ENCODE measurements around the gene MRS2. TPM values are rescaled to one million over a fixed set of nuclear protein-coding genes. Genes with fewer than 3 reads are reported as not detected.

The MRS2 gene, protein sequence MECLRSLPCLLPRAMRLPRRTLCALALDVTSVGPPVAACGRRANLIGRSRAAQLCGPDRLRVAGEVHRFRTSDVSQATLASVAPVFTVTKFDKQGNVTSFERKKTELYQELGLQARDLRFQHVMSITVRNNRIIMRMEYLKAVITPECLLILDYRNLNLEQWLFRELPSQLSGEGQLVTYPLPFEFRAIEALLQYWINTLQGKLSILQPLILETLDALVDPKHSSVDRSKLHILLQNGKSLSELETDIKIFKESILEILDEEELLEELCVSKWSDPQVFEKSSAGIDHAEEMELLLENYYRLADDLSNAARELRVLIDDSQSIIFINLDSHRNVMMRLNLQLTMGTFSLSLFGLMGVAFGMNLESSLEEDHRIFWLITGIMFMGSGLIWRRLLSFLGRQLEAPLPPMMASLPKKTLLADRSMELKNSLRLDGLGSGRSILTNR
- 24.1 and 34.9 TPM in 2 replicates for total RNA-seq

GRCh38 chr6:24402697-24403500 lies at the start of gene MRS2:
Gene MRS2 (plus strand): TSS chr6:24402936. CDS start chr6:24403047, 111 bp downstream.

GRCh38 chr6:24357336-24358218 lies 45.2 kb upstream of the MRS2 start, which contains the start of gene DCDC2:
Gene DCDC2 (minus strand): TSS chr6:24358059. CDS start chr6:24357750, 309 bp downstream.

Small RNA genes within 50 kb of the gene (small RNA-seq; reads per million reads assigned to genes)
- gene RNU6-391P (ENCODE audit: low replicate concordance) = not detected

Other genes starting within 250 kb of the MRS2 start
- gene DCDC2, start 44.9 kb upstream of the MRS2 start, total RNA-seq = under 0.01 and 0.14 TPM in 2 replicates
- gene GPLD1, start 86.6 kb downstream of the MRS2 start, total RNA-seq = 0.14 and 0.22 TPM in 2 replicates
- gene ALDH5A1, start 92.0 kb downstream of the MRS2 start, total RNA-seq = 0.22 and 0.29 TPM in 2 replicates
- under 0.01 TPM in 1 of 2 replicates, not detected in the other for gene KIAA0319, start 243.3 kb downstream of the MRS2 start, total RNA-seq

All from placental pericyte (primary cell).